WTC11 (cell line): Measurements from ENCODE around the gene TOMM6. TPM values are rescaled to one million over a fixed set of nuclear protein-coding genes. Genes with fewer than 3 reads are reported as not detected.

ENCODE experiments used
- ATAC-seq: fragments of 200-7000 bp; cut with Tn5 transposase; 2 replicates; pipeline ENCODE4 v1.10.0; 2021; ENCODE audit warnings: mild to moderate bottlenecking, moderate library complexity
- CTCF ChIA-PET: fragments of 300-600 bp; sonication (Branson Sonifier 250); formaldehyde crosslinking; loops from one replicate; lab custom pipeline; 2021; ENCODE audit warnings: antibody characterized with exemption; lab: Charles Lee
- POLR2A ChIA-PET: fragments of 350-600 bp; sonication (Branson Sonifier 250); formaldehyde crosslinking; loops from one replicate; lab custom pipeline; 2021; ENCODE audit warnings: antibody characterized with exemption; lab: Charles Lee
- DNase-seq: peaks from one replicate; pipeline ENCODE4 v3.0.0; 2021; ENCODE audit warnings: low spot score
- H3K27ac Mint-ChIP-seq: 2 replicates; pipeline ENCODE4 v1.8.0; 2021; ENCODE audit warnings: mixed read lengths
- H3K27me3 Mint-ChIP-seq: 2 replicates; pipeline ENCODE4 v1.8.0; 2021; ENCODE audit warnings: low read depth, mild to moderate bottlenecking, moderate library complexity, mixed read lengths
- H3K36me3 Mint-ChIP-seq: 2 replicates; pipeline ENCODE4 v1.8.0; 2021; ENCODE audit warnings: mixed read lengths
- H3K4me1 Mint-ChIP-seq: 2 replicates; pipeline ENCODE4 v1.8.0; 2022; ENCODE audit warnings: mixed read lengths
- H3K4me3 Mint-ChIP-seq: 2 replicates; pipeline ENCODE4 v1.8.0; 2021; ENCODE audit warnings: mild to moderate bottlenecking, moderate library complexity, mixed read lengths
- H3K9me3 Mint-ChIP-seq: 2 replicates; pipeline ENCODE4 v1.8.0; 2021; ENCODE audit warnings: mixed read lengths
- CREB1 ChIP-seq: sonication (generic); formaldehyde crosslinking; IDR thresholded peaks from 2 replicates; pipeline ENCODE4 v1.8.0; 2023; ENCODE audit warnings: mild to moderate bottlenecking, missing genetic modification reagents
- CREM ChIP-seq: sonication (generic); formaldehyde crosslinking; IDR thresholded peaks from 2 replicates; pipeline ENCODE4 v1.8.1; 2022; ENCODE audit warnings: mild to moderate bottlenecking, missing genetic modification reagents, moderate library complexity
- ERG ChIP-seq: fragments of 250-450 bp; sonication (Bioruptor Pico); IDR thresholded peaks from 2 replicates; pipeline ENCODE4 v1.8.0; 2021; ENCODE audit warnings: mild to moderate bottlenecking
- FOXK1 ChIP-seq: sonication (generic); formaldehyde crosslinking; IDR thresholded peaks from 2 replicates; pipeline ENCODE4 v1.8.0; 2022; ENCODE audit warnings: mild to moderate bottlenecking, moderate library complexity, missing genetic modification reagents
- GABPB1 ChIP-seq: sonication (generic); formaldehyde crosslinking; IDR thresholded peaks from 2 replicates; pipeline ENCODE4 v1.8.1; 2023; ENCODE audit warnings: mild to moderate bottlenecking, missing genetic modification reagents
- JUN ChIP-seq: sonication (generic); formaldehyde crosslinking; IDR thresholded peaks from 2 replicates; pipeline ENCODE4 v1.8.0; 2023; ENCODE audit warnings: mild to moderate bottlenecking, missing genetic modification reagents
- MYBL2 ChIP-seq: sonication (generic); formaldehyde crosslinking; IDR thresholded peaks from 2 replicates; pipeline ENCODE4 v1.8.1; 2023; ENCODE audit warnings: mild to moderate bottlenecking, moderate library complexity, missing genetic modification reagents
- NFATC4 ChIP-seq: fragments of 250-450 bp; sonication (Bioruptor Pico); IDR thresholded peaks from 2 replicates; pipeline ENCODE4 v1.9.0; 2021; ENCODE audit warnings: mild to moderate bottlenecking
- NFYB ChIP-seq: sonication (generic); formaldehyde crosslinking; conservative IDR thresholded peaks from 2 replicates; pipeline ENCODE4 v1.8.0; 2022; ENCODE audit warnings: low read depth, missing genetic modification reagents
- NR3C1 ChIP-seq: sonication (generic); formaldehyde crosslinking; conservative IDR thresholded peaks from 2 replicates; pipeline ENCODE4 v1.8.1; 2023; ENCODE audit warnings: low read depth, mild to moderate bottlenecking, missing genetic modification reagents
- RELA ChIP-seq: sonication (generic); formaldehyde crosslinking; IDR thresholded peaks from 2 replicates; pipeline ENCODE4 v1.8.1; 2022; ENCODE audit warnings: missing genetic modification reagents, mild to moderate bottlenecking, borderline replicate concordance
- TCF7 ChIP-seq: sonication (generic); formaldehyde crosslinking; IDR thresholded peaks from 2 replicates; pipeline ENCODE4 v1.8.0; 2022; ENCODE audit warnings: mild to moderate bottlenecking, low read depth, missing genetic modification reagents, moderate library complexity
- ZBTB21 ChIP-seq: sonication (generic); formaldehyde crosslinking; IDR thresholded peaks from 2 replicates; pipeline ENCODE4 v1.8.1; 2023; ENCODE audit warnings: mild to moderate bottlenecking, missing genetic modification reagents, borderline replicate concordance
- ZNF396 ChIP-seq: fragments of 250-450 bp; sonication (Bioruptor Pico); IDR thresholded peaks from 2 replicates; pipeline ENCODE4 v1.8.0; 2021; ENCODE audit warnings: mild to moderate bottlenecking, moderate library complexity, borderline replicate concordance
- total RNA-seq: library from RNA; stranded (reverse); gene quantifications from 3 replicates; pipeline ENCODE4 v1.2.3, GENCODE V29; 2021
- TF ChIP-seq, protein P1 (sequence below): sonication (generic); formaldehyde crosslinking; conservative IDR thresholded peaks from 2 replicates; pipeline ENCODE4 v1.8.1; 2023; ENCODE audit warnings: mild to moderate bottlenecking, low read depth, missing genetic modification reagents, moderate library complexity
- TF ChIP-seq, protein P2 (sequence below): sonication (generic); formaldehyde crosslinking; IDR thresholded peaks from 2 replicates; pipeline ENCODE4 v1.8.0; 2023; ENCODE audit warnings: mild to moderate bottlenecking, missing genetic modification reagents
- TF ChIP-seq, protein P3 (sequence below): fragments of 250-450 bp; sonication (Bioruptor Pico); IDR thresholded peaks from 2 replicates; pipeline ENCODE4 v1.9.0; 2021; ENCODE audit warnings: mild to moderate bottlenecking
- TF ChIP-seq, protein P4 (sequence below): sonication (generic); formaldehyde crosslinking; IDR thresholded peaks from 2 replicates; pipeline ENCODE4 v1.8.1; 2023; ENCODE audit warnings: mild to moderate bottlenecking, missing genetic modification reagents, moderate library complexity
- TF ChIP-seq, protein P5 (sequence below): sonication (generic); formaldehyde crosslinking; conservative IDR thresholded peaks from 2 replicates; pipeline ENCODE4 v1.8.1; 2022; ENCODE audit warnings: mild to moderate bottlenecking, missing genetic modification reagents
- TF ChIP-seq, protein P6 (sequence below): fragments of 250-450 bp; sonication (Bioruptor Pico); IDR thresholded peaks from 2 replicates; pipeline ENCODE4 v1.9.0; 2021; ENCODE audit warnings: mild to moderate bottlenecking
- TF ChIP-seq, protein P7 (sequence below): sonication (generic); formaldehyde crosslinking; IDR thresholded peaks from 2 replicates; pipeline ENCODE4 v1.8.1; 2023; ENCODE audit warnings: mild to moderate bottlenecking, missing genetic modification reagents

Gene TOMM6
- total RNA-seq, 1 experiment from 2014 or later, result 233 TPM

DNA sequence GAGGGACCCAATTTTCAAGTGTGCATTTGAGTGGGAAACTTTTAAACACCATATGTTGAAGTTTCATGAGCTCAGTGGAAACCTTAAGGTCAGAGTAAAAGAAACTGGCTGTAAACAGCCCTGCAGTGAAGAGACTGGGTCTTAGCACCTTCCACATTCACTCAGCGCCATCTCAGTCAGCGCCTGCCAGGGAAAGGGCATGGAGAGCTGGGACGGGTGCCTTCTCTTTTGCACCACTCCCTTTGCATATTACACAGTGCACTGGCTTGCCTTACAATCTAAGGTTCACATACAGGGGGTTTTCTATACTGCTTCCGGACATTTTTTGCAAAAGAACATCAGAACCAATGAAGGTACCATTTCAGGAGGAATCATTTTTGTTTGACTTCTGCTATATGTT is 4.5 kb downstream of the TOMM6 start:
- H3K27ac Mint-ChIP-seq, result peak overlapping the region; percentile 45; the same call in 1 of the 2 replicates
- no peak for ATAC-seq
- ChIA-PET CTCF (interaction anchor here (0.7 to 1.5 kb wide), 2 partner anchors 129 to 148 kb away, joined by 3 to 9 read pairs; partner anchors contain the start of genes BYSL and MED20), POLR2A (no interaction called here)
- peaks cover 38% of the 10 kb centered on the region for H3K36me3 Mint-ChIP-seq
- no peak overlapping the region for H3K4me3 Mint-ChIP-seq
- H3K9me3 Mint-ChIP-seq, result no peaks in the 10 kb centered on the region
- no peak for DNase-seq
- TF ChIP-seq, protein P1, sequence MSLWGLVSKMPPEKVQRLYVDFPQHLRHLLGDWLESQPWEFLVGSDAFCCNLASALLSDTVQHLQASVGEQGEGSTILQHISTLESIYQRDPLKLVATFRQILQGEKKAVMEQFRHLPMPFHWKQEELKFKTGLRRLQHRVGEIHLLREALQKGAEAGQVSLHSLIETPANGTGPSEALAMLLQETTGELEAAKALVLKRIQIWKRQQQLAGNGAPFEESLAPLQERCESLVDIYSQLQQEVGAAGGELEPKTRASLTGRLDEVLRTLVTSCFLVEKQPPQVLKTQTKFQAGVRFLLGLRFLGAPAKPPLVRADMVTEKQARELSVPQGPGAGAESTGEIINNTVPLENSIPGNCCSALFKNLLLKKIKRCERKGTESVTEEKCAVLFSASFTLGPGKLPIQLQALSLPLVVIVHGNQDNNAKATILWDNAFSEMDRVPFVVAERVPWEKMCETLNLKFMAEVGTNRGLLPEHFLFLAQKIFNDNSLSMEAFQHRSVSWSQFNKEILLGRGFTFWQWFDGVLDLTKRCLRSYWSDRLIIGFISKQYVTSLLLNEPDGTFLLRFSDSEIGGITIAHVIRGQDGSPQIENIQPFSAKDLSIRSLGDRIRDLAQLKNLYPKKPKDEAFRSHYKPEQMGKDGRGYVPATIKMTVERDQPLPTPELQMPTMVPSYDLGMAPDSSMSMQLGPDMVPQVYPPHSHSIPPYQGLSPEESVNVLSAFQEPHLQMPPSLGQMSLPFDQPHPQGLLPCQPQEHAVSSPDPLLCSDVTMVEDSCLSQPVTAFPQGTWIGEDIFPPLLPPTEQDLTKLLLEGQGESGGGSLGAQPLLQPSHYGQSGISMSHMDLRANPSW (CRISPR knock-in tag), result no peak
- TF ChIP-seq NR3C1 (CRISPR knock-in tag) (no peak), CREB1 (no peak), ERG (no peak), NFYB (CRISPR knock-in tag) (no peak), CREM (CRISPR knock-in tag) (no peak), ZNF396 (CRISPR knock-in tag) (no peak), GABPB1 (CRISPR knock-in tag) (no peak)
- TF ChIP-seq, protein P2, sequence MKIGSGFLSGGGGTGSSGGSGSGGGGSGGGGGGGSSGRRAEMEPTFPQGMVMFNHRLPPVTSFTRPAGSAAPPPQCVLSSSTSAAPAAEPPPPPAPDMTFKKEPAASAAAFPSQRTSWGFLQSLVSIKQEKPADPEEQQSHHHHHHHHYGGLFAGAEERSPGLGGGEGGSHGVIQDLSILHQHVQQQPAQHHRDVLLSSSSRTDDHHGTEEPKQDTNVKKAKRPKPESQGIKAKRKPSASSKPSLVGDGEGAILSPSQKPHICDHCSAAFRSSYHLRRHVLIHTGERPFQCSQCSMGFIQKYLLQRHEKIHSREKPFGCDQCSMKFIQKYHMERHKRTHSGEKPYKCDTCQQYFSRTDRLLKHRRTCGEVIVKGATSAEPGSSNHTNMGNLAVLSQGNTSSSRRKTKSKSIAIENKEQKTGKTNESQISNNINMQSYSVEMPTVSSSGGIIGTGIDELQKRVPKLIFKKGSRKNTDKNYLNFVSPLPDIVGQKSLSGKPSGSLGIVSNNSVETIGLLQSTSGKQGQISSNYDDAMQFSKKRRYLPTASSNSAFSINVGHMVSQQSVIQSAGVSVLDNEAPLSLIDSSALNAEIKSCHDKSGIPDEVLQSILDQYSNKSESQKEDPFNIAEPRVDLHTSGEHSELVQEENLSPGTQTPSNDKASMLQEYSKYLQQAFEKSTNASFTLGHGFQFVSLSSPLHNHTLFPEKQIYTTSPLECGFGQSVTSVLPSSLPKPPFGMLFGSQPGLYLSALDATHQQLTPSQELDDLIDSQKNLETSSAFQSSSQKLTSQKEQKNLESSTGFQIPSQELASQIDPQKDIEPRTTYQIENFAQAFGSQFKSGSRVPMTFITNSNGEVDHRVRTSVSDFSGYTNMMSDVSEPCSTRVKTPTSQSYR (CRISPR knock-in tag), result no peak
- TF ChIP-seq, protein P3, sequence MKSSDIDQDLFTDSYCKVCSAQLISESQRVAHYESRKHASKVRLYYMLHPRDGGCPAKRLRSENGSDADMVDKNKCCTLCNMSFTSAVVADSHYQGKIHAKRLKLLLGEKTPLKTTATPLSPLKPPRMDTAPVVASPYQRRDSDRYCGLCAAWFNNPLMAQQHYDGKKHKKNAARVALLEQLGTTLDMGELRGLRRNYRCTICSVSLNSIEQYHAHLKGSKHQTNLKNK (CRISPR knock-in tag), result no peak
- TF ChIP-seq, protein P4, sequence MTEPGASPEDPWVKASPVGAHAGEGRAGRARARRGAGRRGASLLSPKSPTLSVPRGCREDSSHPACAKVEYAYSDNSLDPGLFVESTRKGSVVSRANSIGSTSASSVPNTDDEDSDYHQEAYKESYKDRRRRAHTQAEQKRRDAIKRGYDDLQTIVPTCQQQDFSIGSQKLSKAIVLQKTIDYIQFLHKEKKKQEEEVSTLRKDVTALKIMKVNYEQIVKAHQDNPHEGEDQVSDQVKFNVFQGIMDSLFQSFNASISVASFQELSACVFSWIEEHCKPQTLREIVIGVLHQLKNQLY (CRISPR knock-in tag), result no peak
- TF ChIP-seq, protein P5, sequence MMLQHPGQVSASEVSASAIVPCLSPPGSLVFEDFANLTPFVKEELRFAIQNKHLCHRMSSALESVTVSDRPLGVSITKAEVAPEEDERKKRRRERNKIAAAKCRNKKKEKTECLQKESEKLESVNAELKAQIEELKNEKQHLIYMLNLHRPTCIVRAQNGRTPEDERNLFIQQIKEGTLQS (CRISPR knock-in tag), result no peak
- H3K4me1 Mint-ChIP-seq, result peaks cover 4% of the 10 kb centered on the region; the same call in 1 of the 2 replicates
- no peaks in the 10 kb centered on the region for H3K27me3 Mint-ChIP-seq

DNA sequence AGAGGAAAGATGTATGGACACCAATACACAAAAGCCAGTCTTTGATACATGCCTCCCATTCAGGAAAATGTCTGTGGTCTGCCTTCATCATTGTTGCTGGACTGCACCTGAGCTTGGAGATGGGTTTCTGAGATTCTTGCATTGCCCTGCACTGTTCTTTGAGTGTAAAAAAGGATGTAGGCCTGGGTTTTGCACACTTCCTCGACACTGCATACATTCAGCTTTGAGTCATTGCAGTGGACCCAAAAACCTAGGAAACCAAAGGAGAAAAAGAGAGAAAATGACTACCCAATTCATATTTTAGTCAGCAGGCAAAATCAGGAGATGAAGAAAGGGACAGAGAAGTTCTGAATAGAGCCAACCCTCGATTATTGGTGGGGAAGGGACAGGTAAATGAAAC is 9.0 kb downstream of the TOMM6 start:
- Mint-ChIP-seq H3K4me1 (no peaks in the 10 kb centered on the region), H3K36me3 (peaks cover 26% of the 10 kb centered on the region), H3K4me3 (no peak overlapping the region), H3K9me3 (no peaks in the 10 kb centered on the region), H3K27ac (no peak overlapping the region), H3K27me3 (no peaks in the 10 kb centered on the region)
- ChIA-PET CTCF (no interaction called here), POLR2A (no interaction called here)
- DNase-seq (no peak), ATAC-seq (no peak)
- TF ChIP-seq ZBTB21 (CRISPR knock-in tag), result no peak
- no peak for TF ChIP-seq ERG
- TF ChIP-seq FOXK1 (CRISPR knock-in tag), result no peak
- TF ChIP-seq TCF7, result no peak
- TF ChIP-seq, protein P6, sequence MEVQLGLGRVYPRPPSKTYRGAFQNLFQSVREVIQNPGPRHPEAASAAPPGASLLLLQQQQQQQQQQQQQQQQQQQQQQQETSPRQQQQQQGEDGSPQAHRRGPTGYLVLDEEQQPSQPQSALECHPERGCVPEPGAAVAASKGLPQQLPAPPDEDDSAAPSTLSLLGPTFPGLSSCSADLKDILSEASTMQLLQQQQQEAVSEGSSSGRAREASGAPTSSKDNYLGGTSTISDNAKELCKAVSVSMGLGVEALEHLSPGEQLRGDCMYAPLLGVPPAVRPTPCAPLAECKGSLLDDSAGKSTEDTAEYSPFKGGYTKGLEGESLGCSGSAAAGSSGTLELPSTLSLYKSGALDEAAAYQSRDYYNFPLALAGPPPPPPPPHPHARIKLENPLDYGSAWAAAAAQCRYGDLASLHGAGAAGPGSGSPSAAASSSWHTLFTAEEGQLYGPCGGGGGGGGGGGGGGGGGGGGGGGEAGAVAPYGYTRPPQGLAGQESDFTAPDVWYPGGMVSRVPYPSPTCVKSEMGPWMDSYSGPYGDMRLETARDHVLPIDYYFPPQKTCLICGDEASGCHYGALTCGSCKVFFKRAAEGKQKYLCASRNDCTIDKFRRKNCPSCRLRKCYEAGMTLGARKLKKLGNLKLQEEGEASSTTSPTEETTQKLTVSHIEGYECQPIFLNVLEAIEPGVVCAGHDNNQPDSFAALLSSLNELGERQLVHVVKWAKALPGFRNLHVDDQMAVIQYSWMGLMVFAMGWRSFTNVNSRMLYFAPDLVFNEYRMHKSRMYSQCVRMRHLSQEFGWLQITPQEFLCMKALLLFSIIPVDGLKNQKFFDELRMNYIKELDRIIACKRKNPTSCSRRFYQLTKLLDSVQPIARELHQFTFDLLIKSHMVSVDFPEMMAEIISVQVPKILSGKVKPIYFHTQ (CRISPR knock-in tag), result no peak
- no peak for TF ChIP-seq JUN (CRISPR knock-in tag)
- TF ChIP-seq NFATC4 (CRISPR knock-in tag), result no peak
- TF ChIP-seq, protein P3 (CRISPR knock-in tag), result no peak
- no peak for TF ChIP-seq MYBL2 (CRISPR knock-in tag)
- TF ChIP-seq, protein P7, sequence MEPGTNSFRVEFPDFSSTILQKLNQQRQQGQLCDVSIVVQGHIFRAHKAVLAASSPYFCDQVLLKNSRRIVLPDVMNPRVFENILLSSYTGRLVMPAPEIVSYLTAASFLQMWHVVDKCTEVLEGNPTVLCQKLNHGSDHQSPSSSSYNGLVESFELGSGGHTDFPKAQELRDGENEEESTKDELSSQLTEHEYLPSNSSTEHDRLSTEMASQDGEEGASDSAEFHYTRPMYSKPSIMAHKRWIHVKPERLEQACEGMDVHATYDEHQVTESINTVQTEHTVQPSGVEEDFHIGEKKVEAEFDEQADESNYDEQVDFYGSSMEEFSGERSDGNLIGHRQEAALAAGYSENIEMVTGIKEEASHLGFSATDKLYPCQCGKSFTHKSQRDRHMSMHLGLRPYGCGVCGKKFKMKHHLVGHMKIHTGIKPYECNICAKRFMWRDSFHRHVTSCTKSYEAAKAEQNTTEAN (CRISPR knock-in tag), result no peak
- no peak for TF ChIP-seq RELA (CRISPR knock-in tag)
